CD4-positive, alpha-beta T cell treated with Interleukin-15 for 4 hours (primary cell): ENCODE results near the gene HECTD1.
"Not testable (repeated sequence)": the region's sequence is repeated elsewhere in the genome, so short reads cannot be mapped to it uniquely, and the experiment has no call there.

ENCODE experiments used
- DNase-seq: peaks from one replicate; pipeline ENCODE4 v3.0.0-alpha.2; 2020; ENCODE audit warnings: low spot score

The HECTD1 gene

GRCh38 chr14:31092160-31092708, 115.4 kb downstream of the HECTD1 start:
- no peak for DNase-seq

- no peak for DNase-seq
These were observed 116.5 kb downstream of the HECTD1 start for GRCh38 chr14:31090883-31091764.

GRCh38 chr14:31086466-31086865, 121.1 kb downstream of the HECTD1 start:
- not testable (repeated sequence) for DNase-seq

- no peak for DNase-seq
These were observed 122.6 kb downstream of the HECTD1 start for GRCh38 chr14:31085027-31085426.

- DNase-seq: no peak
These were observed 123.2 kb downstream of the HECTD1 start for GRCh38 chr14:31084385-31084784.

- no peak for DNase-seq
These were observed 123.8 kb downstream of the HECTD1 start for GRCh38 chr14:31083781-31084180.

GRCh38 chr14:31080484-31080883, 127.1 kb downstream of the HECTD1 start:
- no peak for DNase-seq

- DNase-seq: no peak
These were observed 127.5 kb downstream of the HECTD1 start for GRCh38 chr14:31080056-31080455.

- no peak for DNase-seq
These were observed 128.8 kb downstream of the HECTD1 start for GRCh38 chr14:31078766-31079165.

GRCh38 chr14:31075144-31075543, 132.4 kb downstream of the HECTD1 start:
- no peak for DNase-seq

GRCh38 chr14:31071151-31071550, 136.4 kb downstream of the HECTD1 start:
- no peak for DNase-seq

GRCh38 chr14:31070431-31070830, 137.2 kb downstream of the HECTD1 start:
- no peak for DNase-seq

- DNase-seq: no peak
These were observed 138.2 kb downstream of the HECTD1 start for GRCh38 chr14:31069343-31069742.

- no peak for DNase-seq
These were observed 139.4 kb downstream of the HECTD1 start for GRCh38 chr14:31068235-31068634.

GRCh38 chr14:31062908-31063307, 144.7 kb downstream of the HECTD1 start:
- not testable (repeated sequence) for DNase-seq

- no peak for DNase-seq
These were observed 147.2 kb downstream of the HECTD1 start for GRCh38 chr14:31060253-31060875.

GRCh38 chr14:31059152-31059924, 148.3 kb downstream of the HECTD1 start:
- no peak for DNase-seq

GRCh38 chr14:31057701-31058364, 149.8 kb downstream of the HECTD1 start:
- no peak for DNase-seq

GRCh38 chr14:31057035-31057434, 150.6 kb downstream of the HECTD1 start:
- no peak for DNase-seq

GRCh38 chr14:31052905-31053586, 154.5 kb downstream of the HECTD1 start:
- not testable (repeated sequence) for DNase-seq

GRCh38 chr14:31051511-31051910, 156.1 kb downstream of the HECTD1 start:
- no peak for DNase-seq
